NAMALWA (cell line): ENCODE results near the gene GPER1.
"Not testable (repeated sequence)": the region's sequence is repeated elsewhere in the genome, so short reads cannot be mapped to it uniquely, and the experiment has no call there.

ENCODE experiments used
- DNase-seq: peaks from one replicate; pipeline ENCODE4 v3.0.0-alpha.2; 2015; ENCODE audit warnings: low spot score

Gene GPER1

GRCh38 chr7:1103789-1104515 is 16.0 kb downstream of the GPER1 start:
- no peak for DNase-seq

DNA sequence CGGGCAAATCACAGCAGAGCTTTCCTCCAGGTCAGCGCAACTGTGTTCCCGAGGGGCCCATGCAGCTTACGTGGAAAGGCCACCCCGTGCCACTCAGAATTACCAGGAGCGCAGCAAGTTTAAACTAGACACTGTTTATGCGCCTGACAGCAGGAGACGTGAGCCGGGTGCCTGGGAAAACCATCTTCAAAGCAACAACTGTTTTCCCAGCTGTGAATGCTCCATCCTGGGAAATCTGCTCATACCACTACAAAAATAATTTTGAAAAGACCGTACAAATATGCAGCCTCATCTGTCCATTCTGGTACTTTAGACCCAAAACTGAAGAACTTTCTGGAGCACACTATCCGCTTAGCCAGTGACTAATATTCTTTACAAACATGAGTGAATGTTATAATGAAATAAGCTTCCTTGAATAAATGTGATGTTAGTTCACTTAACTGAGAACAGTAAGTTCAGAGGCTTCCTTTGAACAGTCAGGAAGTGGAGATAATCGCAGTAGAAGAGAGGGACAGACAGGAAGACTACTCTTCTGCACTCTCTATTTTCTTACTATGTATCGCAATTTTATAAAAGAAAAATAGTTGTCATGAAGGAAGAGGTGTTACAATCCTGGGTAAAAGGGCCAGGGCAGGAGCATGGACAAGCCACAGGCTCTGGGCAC is 16.7 kb downstream of the GPER1 start:
- DNase-seq: no peak

DNA sequence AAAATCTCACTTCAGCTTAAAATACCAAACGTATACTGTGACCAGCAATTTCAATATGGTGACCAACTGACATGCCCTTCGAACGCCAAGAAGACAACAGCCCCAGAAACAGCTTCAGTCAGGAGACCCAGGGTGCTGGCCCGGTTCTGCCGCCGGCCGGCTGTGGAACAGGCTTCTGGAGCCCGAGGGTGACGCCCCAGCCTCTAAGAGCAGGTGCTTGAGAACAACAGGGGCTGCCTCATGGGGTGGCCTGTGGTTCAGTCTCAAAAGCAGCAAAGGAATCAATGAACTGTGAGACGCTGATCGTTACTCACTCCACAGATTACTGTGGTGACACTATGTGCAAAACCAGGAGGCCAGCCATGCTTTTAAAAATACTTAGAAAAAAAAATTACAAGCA is 17.3 kb downstream of the GPER1 start:
- DNase-seq: peak; percentile 44

GRCh38 chr7:1106063-1106792 is 18.3 kb downstream of the GPER1 start:
- DNase-seq: no peak

DNA sequence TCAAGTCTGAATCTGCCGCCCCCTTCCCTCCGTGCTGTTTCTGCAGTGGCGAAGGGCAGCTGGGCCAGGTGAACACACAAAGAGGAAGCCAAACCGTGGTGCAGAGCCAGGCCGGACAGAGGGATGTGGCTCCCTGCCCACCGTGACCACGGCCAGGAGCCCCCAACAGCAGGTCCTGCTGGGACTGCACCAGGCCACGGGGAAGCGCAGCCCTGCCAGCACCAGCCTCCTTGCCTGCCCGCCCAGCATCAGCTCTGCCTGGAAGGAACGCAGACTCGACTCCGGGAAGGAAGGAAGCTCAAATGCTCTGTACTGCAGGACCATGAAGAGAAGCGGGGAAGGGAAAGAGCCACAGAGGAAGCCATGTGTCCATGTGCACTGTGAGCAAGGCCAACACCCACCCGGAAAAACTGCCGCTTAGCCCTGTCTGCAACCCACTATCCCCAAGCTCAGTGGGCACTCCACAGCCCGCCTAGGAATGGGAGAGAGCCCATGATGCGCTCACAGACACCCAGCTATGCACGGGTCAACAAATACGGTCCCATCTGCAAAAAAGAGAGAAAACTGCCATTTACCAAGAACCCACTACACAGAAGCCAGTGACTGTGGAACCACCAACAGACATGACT is 19.0 kb downstream of the GPER1 start:
- no peak for DNase-seq

GRCh38 chr7:1108264-1108920 is 20.5 kb downstream of the GPER1 start:
- DNase-seq: no peak

- no peak for DNase-seq
Measured at GRCh38 chr7:1109581-1110310, 21.8 kb downstream of the GPER1 start.

- no peak for DNase-seq
Measured at GRCh38 chr7:1110358-1110757, 22.4 kb downstream of the GPER1 start.

DNA sequence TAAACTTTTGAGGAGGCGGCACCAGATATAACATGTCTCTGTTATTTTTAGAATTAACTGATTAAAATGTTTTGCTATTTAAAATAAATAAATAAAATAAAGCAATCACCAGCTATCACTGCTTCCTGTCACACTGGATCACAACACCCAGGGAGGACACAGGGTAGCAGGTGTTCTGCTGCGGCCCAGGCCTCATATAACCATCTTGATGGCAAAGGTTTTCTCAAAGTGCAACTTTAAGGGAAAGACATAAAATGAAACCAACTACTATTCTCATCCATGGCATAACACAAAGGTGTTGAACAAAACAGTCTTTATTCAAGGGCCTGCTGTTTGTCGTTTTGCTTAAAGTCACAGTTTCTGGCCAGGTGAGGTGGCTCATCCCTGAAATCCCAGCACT is 23.2 kb downstream of the GPER1 start:
- DNase-seq: no peak

GRCh38 chr7:1112109-1112508 is 24.2 kb downstream of the GPER1 start:
- DNase-seq: no peak

GRCh38 chr7:1112625-1113547 is 25.0 kb downstream of the GPER1 start:
- DNase-seq: no peak

DNA sequence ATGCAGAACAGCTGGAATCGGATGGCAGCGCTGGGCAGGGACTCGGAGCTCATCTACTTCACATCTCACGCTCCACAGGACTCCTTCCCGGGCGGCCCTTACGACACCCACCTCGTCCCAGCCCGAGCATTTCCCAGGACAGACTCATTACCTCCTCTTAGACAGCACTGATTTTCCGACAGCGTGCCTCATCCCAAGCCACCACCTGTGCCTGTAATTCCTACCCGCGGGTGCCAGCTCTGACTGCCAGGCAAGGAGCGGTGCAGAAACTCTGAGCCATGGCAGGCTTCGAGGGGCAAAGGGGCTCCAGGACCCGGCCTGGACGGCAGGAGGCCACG is 25.6 kb downstream of the GPER1 start:
- no peak for DNase-seq

DNA sequence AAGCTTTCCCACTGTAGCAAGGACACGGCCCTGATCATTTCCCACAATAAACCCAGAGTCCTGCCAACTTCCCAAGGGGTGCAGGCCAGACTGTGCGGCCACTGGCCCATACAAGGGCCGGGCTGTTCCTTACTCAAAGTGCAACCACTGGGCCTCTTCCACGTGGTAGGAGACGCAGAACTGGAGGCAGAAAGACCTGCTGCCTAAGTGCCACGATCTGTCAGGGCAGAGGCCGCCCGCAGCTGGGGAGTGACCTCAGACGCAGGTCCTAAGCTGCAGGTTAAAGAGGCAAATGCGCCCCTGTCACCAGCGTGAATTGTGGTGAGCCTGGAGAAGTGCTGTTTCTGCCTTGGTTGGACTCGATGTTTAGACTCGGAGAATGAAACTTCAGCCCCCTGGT is 26.2 kb downstream of the GPER1 start:
- DNase-seq: no peak

- no peak for DNase-seq
Measured at GRCh38 chr7:1114505-1114904, 26.6 kb downstream of the GPER1 start.

- not testable (repeated sequence) for DNase-seq
Measured at GRCh38 chr7:1115171-1116045, 27.5 kb downstream of the GPER1 start.

GRCh38 chr7:1116383-1117008 is 28.6 kb downstream of the GPER1 start:
- DNase-seq: not testable (repeated sequence)

DNA sequence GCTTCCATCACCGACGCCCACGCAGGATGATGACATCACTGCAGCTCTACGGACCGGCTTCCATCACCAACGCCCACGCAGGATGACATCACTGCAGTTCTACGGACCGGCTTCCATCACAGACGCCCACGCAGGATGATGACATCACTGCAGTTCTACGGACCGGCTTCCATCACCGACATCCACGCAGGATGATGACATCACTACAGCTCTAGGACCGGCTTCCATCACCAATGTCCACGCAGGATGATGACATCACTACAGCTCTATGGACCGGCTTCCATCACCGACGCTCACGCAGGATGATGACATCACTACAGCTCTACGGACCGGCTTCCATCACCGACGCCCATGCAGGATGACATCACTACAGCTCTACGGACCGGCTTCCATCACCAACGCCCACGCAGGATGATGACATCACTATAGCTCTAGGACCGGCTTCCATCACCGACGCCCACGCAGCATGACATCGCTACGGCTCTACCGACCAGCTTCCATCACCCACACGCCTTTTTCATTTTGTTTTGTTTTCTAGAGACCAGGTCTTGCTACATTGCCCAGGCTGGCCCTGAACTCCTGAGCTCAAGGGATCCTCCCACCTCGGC is 29.5 kb downstream of the GPER1 start:
- DNase-seq: no peak

DNA sequence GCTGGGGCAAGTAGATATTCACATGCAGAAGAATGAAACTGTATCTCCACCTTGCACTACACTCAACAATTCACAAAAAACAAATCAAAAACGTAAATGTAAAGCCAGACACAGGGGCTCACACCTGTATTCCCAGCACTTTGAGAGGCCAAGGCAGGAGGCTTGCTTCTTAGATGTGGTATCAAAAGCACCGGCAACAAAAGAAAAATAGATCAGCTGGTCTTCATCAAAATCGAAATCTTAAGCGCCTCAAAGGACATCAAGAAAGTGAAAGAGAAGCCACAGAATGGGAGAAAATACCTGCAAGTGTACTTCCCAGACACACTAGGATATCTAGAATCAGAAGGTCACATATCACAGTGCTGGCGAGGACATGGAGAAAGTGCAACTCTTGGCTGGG is 31.3 kb downstream of the GPER1 start:
- no peak for DNase-seq

DNA sequence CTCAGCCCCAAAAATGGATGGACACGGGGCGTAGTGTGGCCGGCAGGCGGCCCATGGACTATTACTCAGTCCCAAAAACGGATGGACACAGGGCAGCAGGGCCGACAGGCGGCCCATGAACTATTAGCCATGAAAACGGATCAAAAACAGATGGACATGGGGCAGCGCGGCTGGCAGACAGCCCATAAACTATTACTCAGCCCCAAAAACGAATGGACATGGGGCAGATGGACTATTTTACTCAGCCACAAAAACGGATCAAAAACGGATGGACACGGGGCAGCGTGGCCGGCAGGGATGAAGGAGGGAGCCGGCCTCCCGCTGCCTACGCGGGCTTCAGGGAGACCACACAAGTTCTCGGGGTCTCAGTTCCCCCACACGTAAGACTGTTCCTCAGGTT is 32.9 kb downstream of the GPER1 start:
- no peak for DNase-seq
